Prostate gland (tissue), 2 donors: ENCODE results near the gene PID1. TPM values are rescaled to one million over a fixed set of nuclear protein-coding genes. Genes with fewer than 3 reads are reported as not detected.

Experiments used
- DNase-seq: peaks from one replicate; pipeline ENCODE4 v3.0.0-alpha.2; 2019; ENCODE audit warnings: low spot score
- H3K27ac ChIP-seq, 2 donors: fragments of 200-600 bp; sonication (generic); 2 replicates each; pipeline ENCODE4 v1.5.1; 2017 to 2019
- H3K27me3 ChIP-seq: fragments of 200-600 bp; sonication (generic); replicated peaks from 2 replicates; pipeline ENCODE4 v1.5.1; 2019; ENCODE audit not compliant: insufficient read depth
- H3K36me3 ChIP-seq, 2 donors: fragments of 200-600 bp; sonication (generic); 1 replicate in 1 of 2; 2 replicates in 1 of 2; pipeline versions ENCODE4 v1.5.1 to v1.8.1; 2017 to 2019
- H3K4me1 ChIP-seq: fragments of 200-600 bp; sonication (generic); replicated peaks from 2 replicates; pipeline ENCODE4 v1.5.1; 2019
- H3K4me3 ChIP-seq, 2 donors: fragments of 200-600 bp; sonication (generic); 2 replicates each; pipeline ENCODE4 v1.5.1; 2017 to 2019
- H3K9me3 ChIP-seq: fragments of 200-600 bp; sonication (generic); 2 replicates; pipeline ENCODE4 v1.5.1; 2017
- CTCF ChIP-seq, 4 experiments: fragments of 200-600 bp in 2 of 4; fragments of 450-650 bp in 2 of 4; sonication (generic) in 2 of 4; IDR thresholded peaks; 1 replicate in 3 of 4; 2 replicates in 1 of 4; pipeline ENCODE4 v1.5.1; 2016 to 2019; ENCODE audit warnings: antibody characterized with exemption in 4 of 4, mild to moderate bottlenecking in 2 of 4, moderate library complexity in 2 of 4
- POLR2A ChIP-seq: fragments of 450-650 bp; IDR thresholded peaks from one replicate; pipeline ENCODE4 v1.6.1; 2016; ENCODE audit warnings: antibody characterized with exemption, mild to moderate bottlenecking
- POLR2AphosphoS5 ChIP-seq: sonication (generic); formaldehyde crosslinking; IDR thresholded peaks from one replicate; pipeline ENCODE4 v1.6.1; 2017; ENCODE audit warnings: antibody characterized with exemption
- WGBS: methylation state at CpG from one replicate; pipeline ENCODE4 v1.1.5; 2018; 5-methylcytosine and 5-hydroxymethylcytosine counted together
- intact Hi-C: fragments of 100-400 bp; cut with DNase I; formaldehyde crosslinking; loops from one replicate; pipeline ENCODE4 v1.14.2; 2022
- total RNA-seq, 2 donors: library from RNA; depleted of rRNA; stranded (reverse); fragments of >200 nt; gene quantifications; one replicate each; pipeline ENCODE4 v1.1.0, GENCODE V29; 2016

The PID1 gene
- total RNA-seq, 2 donors from 2014 or later = 14.0 to 21.0 TPM

DNA sequence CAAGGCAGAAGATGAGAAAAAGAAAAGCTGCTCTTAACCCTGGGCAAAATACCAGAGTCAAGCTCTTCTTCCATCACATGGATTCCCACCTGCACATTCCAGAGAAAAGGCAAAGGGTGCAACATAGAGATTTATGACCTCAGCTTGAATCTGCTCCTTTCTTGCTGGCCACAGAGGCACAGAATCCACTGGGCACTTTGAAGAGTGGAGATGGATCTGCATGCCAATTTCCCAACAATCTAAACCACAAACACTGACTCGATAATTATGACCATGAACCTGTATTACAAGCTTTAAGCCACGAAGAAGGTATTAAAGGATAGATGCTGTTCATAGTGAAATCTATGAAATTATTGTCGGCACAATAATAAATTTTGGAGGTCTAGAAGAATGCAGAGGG lies 237.3 kb downstream of the PID1 start:
- Histone ChIP-seq H3K9me3 (no peaks in the 10 kb centered on the region), H3K4me3 (no peak overlapping the region), H3K4me1 (no peaks in the 10 kb centered on the region), H3K27me3 (no peaks in the 10 kb centered on the region), H3K36me3 (no peaks in the 10 kb centered on the region), H3K27ac (no peak overlapping the region)
- no peak for DNase-seq
- TF ChIP-seq POLR2A (no peak), CTCF (IDR thresholded peaks at IDR 0.05) (no peak), POLR2AphosphoS5 (no peak)
- WGBS = 85% methylated on average over 3 of the region's 3 CpGs
- intact Hi-C loops = no loop called here

GRCh38 chr2:229032608-229033234 lies 238.4 kb downstream of the PID1 start:
- WGBS = 93% methylated on average over 9 of the region's 9 CpGs
- H3K4me1 ChIP-seq = no peaks in the 10 kb centered on the region
- no peaks in the 10 kb centered on the region for H3K9me3 ChIP-seq
- no peak overlapping the region for H3K27ac ChIP-seq
- intact Hi-C loops = no loop called here
- no peak overlapping the region for H3K4me3 ChIP-seq
- no peaks in the 10 kb centered on the region for H3K27me3 ChIP-seq
- no peaks in the 10 kb centered on the region for H3K36me3 ChIP-seq
- no peak for TF ChIP-seq POLR2A
- TF ChIP-seq CTCF (IDR thresholded peaks at IDR 0.05) = no peak
- no peak for TF ChIP-seq POLR2AphosphoS5
- DNase-seq = no peak

GRCh38 chr2:229027353-229028105 lies 243.6 kb downstream of the PID1 start:
- WGBS = 79% methylated on average over 12 of the region's 12 CpGs
- TF ChIP-seq POLR2A = no peak
- no peak for TF ChIP-seq CTCF (IDR thresholded peaks at IDR 0.05)
- no peak for TF ChIP-seq POLR2AphosphoS5
- no peaks in the 10 kb centered on the region for H3K36me3 ChIP-seq
- intact Hi-C loops = no loop called here
- H3K4me1 ChIP-seq = no peaks in the 10 kb centered on the region
- H3K4me3 ChIP-seq = no peak overlapping the region
- no peaks in the 10 kb centered on the region for H3K27me3 ChIP-seq
- H3K27ac ChIP-seq = no peak overlapping the region
- H3K9me3 ChIP-seq = no peaks in the 10 kb centered on the region
- DNase-seq = no peak

DNA sequence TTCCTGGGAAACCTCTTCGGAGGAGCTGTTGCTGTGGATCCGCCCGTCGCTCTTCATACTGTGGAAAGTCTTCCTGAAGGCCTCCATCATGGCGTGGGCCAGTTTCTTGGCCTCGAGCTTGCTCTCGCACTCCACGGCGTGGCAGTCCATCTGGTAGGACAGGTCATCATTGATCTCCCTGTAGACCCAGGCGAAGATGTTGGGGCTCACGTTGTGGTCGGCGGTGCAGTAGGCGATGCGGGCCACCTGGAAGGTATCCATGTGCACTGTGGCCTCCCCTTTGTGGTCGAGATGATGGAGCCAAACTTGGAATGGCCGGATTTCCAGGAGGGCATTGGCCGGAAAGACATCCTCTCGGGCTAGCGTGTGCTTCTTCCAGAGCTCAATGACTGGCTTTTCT lies 245.4 kb downstream of the PID1 start:
- TF ChIP-seq CTCF (IDR thresholded peaks at IDR 0.05) (no peak), POLR2A (no peak), POLR2AphosphoS5 (no peak)
- Histone ChIP-seq H3K27me3 (no peaks in the 10 kb centered on the region), H3K4me3 (no peak overlapping the region), H3K36me3 (no peaks in the 10 kb centered on the region), H3K27ac (no peak overlapping the region), H3K9me3 (no peaks in the 10 kb centered on the region), H3K4me1 (no peaks in the 10 kb centered on the region)
- no peak for DNase-seq
- intact Hi-C loops = no loop called here
- WGBS = 97% methylated on average over 20 of the region's 20 CpGs

- Histone ChIP-seq H3K27ac (no peak overlapping the region), H3K36me3 (no peaks in the 10 kb centered on the region), H3K4me3 (no peak overlapping the region), H3K9me3 (no peaks in the 10 kb centered on the region), H3K27me3 (no peaks in the 10 kb centered on the region), H3K4me1 (no peaks in the 10 kb centered on the region)
- 88% methylated on average over 1 of the region's 1 CpG for WGBS
- DNase-seq = no peak
- TF ChIP-seq POLR2A (no peak), CTCF (IDR thresholded peaks at IDR 0.05) (no peak), POLR2AphosphoS5 (no peak)
- intact Hi-C loops = no loop called here
These were observed 248.4 kb downstream of the PID1 start for GRCh38 chr2:229022652-229023051.
